GM21528 (cell line): ENCODE data around the gene DLX6.
"Not testable (repeated sequence)": the region's sequence is repeated elsewhere in the genome, so short reads cannot be mapped to it uniquely, and the experiment has no call there.

Source experiments
- ATAC-seq: cut with Tn5 transposase; IDR thresholded peaks from one replicate; pipeline ENCODE4 v1.9.1; 2021; ENCODE audit warnings: mild to moderate bottlenecking, moderate library complexity; ENCODE audit not compliant: unreplicated experiment, low FRiP score

DLX6 gene

GRCh38 chr7:97021747-97022490, 16.6 kb downstream of the DLX6 start:
- ATAC-seq, result no peak

GRCh38 chr7:97022491-97023306, 17.3 kb downstream of the DLX6 start:
- ATAC-seq, result no peak

GRCh38 chr7:97024209-97025129, 19.1 kb downstream of the DLX6 start, which contains the start of gene DLX5:
TSS of gene DLX5 (minus strand) at chr7:97024831. CDS start at chr7:97024623, 208 bp downstream.
- no peak for ATAC-seq

GRCh38 chr7:97025130-97025499, 19.8 kb downstream of the DLX6 start:
- ATAC-seq, result no peak

- no peak for ATAC-seq
Observed at GRCh38 chr7:97025983-97026714, 20.8 kb downstream of the DLX6 start.

- ATAC-seq, result no peak
Observed at GRCh38 chr7:97026715-97027426, 21.5 kb downstream of the DLX6 start.

GRCh38 chr7:97027427-97028234, 22.3 kb downstream of the DLX6 start:
- ATAC-seq, result peak; percentile 88

- ATAC-seq, result not testable (repeated sequence)
Observed at GRCh38 chr7:97034213-97034852, 29.0 kb downstream of the DLX6 start.

GRCh38 chr7:97039374-97040065, 34.2 kb downstream of the DLX6 start:
- ATAC-seq, result no peak

- no peak for ATAC-seq
Observed at GRCh38 chr7:97043281-97043680, 37.9 kb downstream of the DLX6 start.
